ENCODE data around the gene SETBP1. TPM values are rescaled to one million over a fixed set of nuclear protein-coding genes. Genes with fewer than 3 reads are reported as not detected.

Gene SETBP1
- total and polyA plus RNA-seq, 9 of the 15 experiments (the other 6 are each of a cell fraction or from before 2014, with no cell fraction given): under 0.01 to 0.13 (median 0.04) TPM

GRCh38 chr18:44823782-44824181 is 143.1 kb downstream of the SETBP1 start (continued):
- TF ChIP-seq GTF2A2 (tag; IDR thresholded peaks at IDR 0.05): no peak

- ATAC-seq: no peak
- TF ChIP-seq SMAD1 (IDR thresholded peaks at IDR 0.05; ENCODE audit: low read depth, low read length, partially characterized antibody) (no peak), IRF1 (CRISPR knock-in tag; IDR thresholded peaks at IDR 0.05; ENCODE audit: borderline replicate concordance) (no peak), JUNB (CRISPR knock-in tag; conservative IDR thresholded peaks at IDR 0.05) (no peak), ZBTB11 (CRISPR knock-in tag; IDR thresholded peaks at IDR 0.05) (no peak), HNRNPK (IDR thresholded peaks at IDR 0.05; ENCODE audit: low read depth, low read length, poor library complexity, severe bottlenecking) (no peak), KLF1 (tag; IDR thresholded peaks at IDR 0.05) (no peak), ZNF586 (CRISPR knock-in tag; conservative IDR thresholded peaks at IDR 0.05) (no peak), PATZ1 (CRISPR knock-in tag; IDR thresholded peaks at IDR 0.05; ENCODE audit: borderline replicate concordance) (no peak), TAF15 (IDR thresholded peaks at IDR 0.05; ENCODE audit: low read depth, low read length) (no peak)
- H3K9me1 ChIP-seq (ENCODE audit: control insufficient read depth, insufficient read depth, low read length): no peaks in the 10 kb centered on the region
- H3K27me3 ChIP-seq (ENCODE audit: control insufficient read depth in 2 of 2, insufficient read depth in 2 of 2, low read length in 2 of 2): no peaks in the 10 kb centered on the region
- H3K9me3 ChIP-seq (replicated peaks; ENCODE audit: control insufficient read depth, insufficient read depth, low read depth, low read length): no peaks in the 10 kb centered on the region
- POLR2A ChIA-PET: interaction anchor here (0.7 kb wide), 1 partner anchor 391 kb away, joined by 3 read pairs; no protein-coding TSS in a partner anchor
- no peak overlapping the region for H3K27ac ChIP-seq (ENCODE audit: extremely low read depth, low read depth, low read length)
- no peaks in the 10 kb centered on the region for H3K4me1 ChIP-seq (replicated peaks in 1 of 2; ENCODE audit: control insufficient read depth in 2 of 2, insufficient read depth in 2 of 2, low read length in 2 of 2)
- intact Hi-C loops (cut with micrococcal nuclease): no loop called here
- no peak overlapping the region for H2AFZ ChIP-seq (ENCODE audit: low read depth, low read length)
- no TSS peak for BruUV-seq (replicated peaks)
- H3K9ac ChIP-seq (ENCODE audit: insufficient read depth in 1 of 2, low read depth in 2 of 2, low read length in 2 of 2): no peak overlapping the region
- H3K36me3 ChIP-seq (ENCODE audit: control insufficient read depth, insufficient read depth, low read length): no peaks in the 10 kb centered on the region
- DNase-seq (ENCODE audit: extremely low read depth in 1 of 4, low spot score in 3 of 4): no peak
- no peak overlapping the region for H3K4me2 ChIP-seq (ENCODE audit: insufficient read depth, low read length)
- no peaks in the 10 kb centered on the region for H4K20me1 ChIP-seq (replicated peaks; ENCODE audit: control insufficient read depth, insufficient read depth, low read length)
- no peak overlapping the region for H3K4me3 ChIP-seq
- in situ Hi-C loops (cut with MboI): no loop called here
- no peaks in the 10 kb centered on the region for H3K79me2 ChIP-seq (ENCODE audit: control insufficient read depth, insufficient read depth, low read length)
- no peak for FAIRE-seq
- WGBS (ENCODE audit: insufficient coverage, low coverage, missing lambda C conversion rate): 0% methylated on average over 2 of the region's 2 CpGs
- CTCF ChIA-PET (ENCODE audit: low intra/inter-chr PET ratio): no interaction called here
These were observed 144.2 kb downstream of the SETBP1 start for GRCh38 chr18:44824884-44825283.
